Astrocyte (in vitro differentiated cells and primary cell): ENCODE measurements around the gene OR10A7. TPM values are rescaled to one million over a fixed set of nuclear protein-coding genes. Genes with fewer than 3 reads are reported as not detected.

ENCODE experiments used
- DNase-seq: peaks from one replicate; pipeline ENCODE4 v3.0.0-alpha.2; 2010; ENCODE audit warnings: low read depth
- FAIRE-seq: peaks from 2 replicates; lab custom pipeline; 2011; peaks lifted over from hg19 to GRCh38; lab: Jason Lieb, UNC
- H2AFZ ChIP-seq: 2 replicates; pipeline ENCODE4 v1.6.0; 2012; ENCODE audit warnings: low read depth, low read length, inconsistent platforms
- H3K27ac ChIP-seq: 2 replicates; pipeline ENCODE4 v1.5.1; 2011; ENCODE audit warnings: low read depth, low read length, inconsistent platforms
- H3K27me3 ChIP-seq: 2 replicates; pipeline ENCODE4 v1.6.0; 2011; ENCODE audit warnings: low read length, inconsistent platforms; ENCODE audit not compliant: insufficient read depth
- H3K36me3 ChIP-seq: 2 replicates; pipeline ENCODE4 v1.5.1; 2011; ENCODE audit warnings: low read length, inconsistent platforms; ENCODE audit not compliant: insufficient read depth
- H3K4me1 ChIP-seq: 2 replicates; pipeline ENCODE4 v1.5.1; 2011; ENCODE audit warnings: low read length, inconsistent platforms; ENCODE audit not compliant: insufficient read depth
- H3K4me2 ChIP-seq: 2 replicates; pipeline ENCODE4 v1.6.0; 2012; ENCODE audit warnings: low read length, inconsistent platforms
- H3K4me3 ChIP-seq: 2 replicates; pipeline ENCODE4 v1.5.1; 2011; ENCODE audit warnings: low read depth, mild to moderate bottlenecking, low read length, inconsistent platforms; ENCODE audit not compliant: insufficient read depth
- H3K79me2 ChIP-seq: 2 replicates; pipeline ENCODE4 v1.6.0; 2012; ENCODE audit warnings: mild to moderate bottlenecking, low read length, inconsistent platforms; ENCODE audit not compliant: insufficient read depth
- H3K9ac ChIP-seq: 2 replicates; pipeline ENCODE4 v1.6.0; 2012; ENCODE audit warnings: mild to moderate bottlenecking, low read length, inconsistent platforms
- H3K9me3 ChIP-seq: 2 replicates; pipeline ENCODE4 v1.5.1; 2012; ENCODE audit warnings: low read depth, mild to moderate bottlenecking, low read length, inconsistent platforms; ENCODE audit not compliant: insufficient read depth
- H4K20me1 ChIP-seq: 2 replicates; pipeline ENCODE4 v1.6.0; 2012; ENCODE audit warnings: low read length, inconsistent platforms; ENCODE audit not compliant: insufficient read depth
- H3K27ac Mint-ChIP-seq: one replicate; pipeline ENCODE4 v1.8.0; 2021; ENCODE audit warnings: mild to moderate bottlenecking, mixed read lengths; ENCODE audit not compliant: unreplicated experiment
- H3K27me3 Mint-ChIP-seq: one replicate; pipeline ENCODE4 v1.8.0; 2021; ENCODE audit warnings: low read depth, mixed read lengths; ENCODE audit not compliant: unreplicated experiment
- H3K36me3 Mint-ChIP-seq: one replicate; pipeline ENCODE4 v1.8.0; 2021; ENCODE audit warnings: low read depth, mixed read lengths; ENCODE audit not compliant: unreplicated experiment
- H3K4me1 Mint-ChIP-seq: one replicate; pipeline ENCODE4 v1.8.0; 2021; ENCODE audit warnings: low read depth, mixed read lengths; ENCODE audit not compliant: unreplicated experiment
- H3K4me3 Mint-ChIP-seq: one replicate; pipeline ENCODE4 v1.8.0; 2021; ENCODE audit warnings: mild to moderate bottlenecking, moderate library complexity, mixed read lengths; ENCODE audit not compliant: unreplicated experiment
- H3K9me3 Mint-ChIP-seq: one replicate; pipeline ENCODE4 v1.8.0; 2021; ENCODE audit warnings: mild to moderate bottlenecking, mixed read lengths; ENCODE audit not compliant: unreplicated experiment
- EZH2 ChIP-seq: IDR thresholded peaks from 2 replicates; pipeline ENCODE4 v1.6.1; 2012; ENCODE audit warnings: mild to moderate bottlenecking, low read length, inconsistent platforms; ENCODE audit not compliant: insufficient read depth
- total RNA-seq: library from RNA; stranded (reverse); gene quantifications from 2 replicates; pipeline ENCODE4 v1.2.1, GENCODE V29; 2021
- TF ChIP-seq, protein P1 (sequence below): IDR thresholded peaks from 2 replicates; pipeline ENCODE4 v1.5.1; 2011; ENCODE audit warnings: low read depth, mild to moderate bottlenecking, inconsistent platforms, low read length, moderate library complexity; ENCODE audit not compliant: insufficient read depth

The OR10A7 gene
- total RNA-seq, 1 donor from 2014 or later, result not detected

DNA sequence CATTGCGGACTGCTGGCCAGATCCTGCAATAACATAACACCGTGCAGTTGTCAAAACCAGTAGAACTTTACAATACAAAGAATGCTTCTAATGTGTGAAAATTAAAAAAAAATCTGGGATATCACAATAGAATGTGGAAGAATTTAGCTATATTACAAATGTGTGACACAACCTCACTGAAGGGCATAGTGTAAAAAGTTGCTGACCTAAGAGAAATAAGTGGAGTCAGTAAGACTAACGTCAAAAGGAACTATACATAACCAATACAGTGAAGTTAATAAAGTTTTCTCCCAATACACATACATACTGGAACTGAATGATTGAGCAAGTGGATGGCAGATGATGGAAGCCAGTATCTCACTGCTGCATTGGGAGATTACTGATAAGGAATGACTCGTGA, 36.0 kb downstream of the OR10A7 start:
- TF ChIP-seq, protein P1, sequence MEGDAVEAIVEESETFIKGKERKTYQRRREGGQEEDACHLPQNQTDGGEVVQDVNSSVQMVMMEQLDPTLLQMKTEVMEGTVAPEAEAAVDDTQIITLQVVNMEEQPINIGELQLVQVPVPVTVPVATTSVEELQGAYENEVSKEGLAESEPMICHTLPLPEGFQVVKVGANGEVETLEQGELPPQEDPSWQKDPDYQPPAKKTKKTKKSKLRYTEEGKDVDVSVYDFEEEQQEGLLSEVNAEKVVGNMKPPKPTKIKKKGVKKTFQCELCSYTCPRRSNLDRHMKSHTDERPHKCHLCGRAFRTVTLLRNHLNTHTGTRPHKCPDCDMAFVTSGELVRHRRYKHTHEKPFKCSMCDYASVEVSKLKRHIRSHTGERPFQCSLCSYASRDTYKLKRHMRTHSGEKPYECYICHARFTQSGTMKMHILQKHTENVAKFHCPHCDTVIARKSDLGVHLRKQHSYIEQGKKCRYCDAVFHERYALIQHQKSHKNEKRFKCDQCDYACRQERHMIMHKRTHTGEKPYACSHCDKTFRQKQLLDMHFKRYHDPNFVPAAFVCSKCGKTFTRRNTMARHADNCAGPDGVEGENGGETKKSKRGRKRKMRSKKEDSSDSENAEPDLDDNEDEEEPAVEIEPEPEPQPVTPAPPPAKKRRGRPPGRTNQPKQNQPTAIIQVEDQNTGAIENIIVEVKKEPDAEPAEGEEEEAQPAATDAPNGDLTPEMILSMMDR, result no peak
- TF ChIP-seq EZH2, result no peak
- Histone ChIP-seq H4K20me1 (no peaks in the 10 kb centered on the region), H3K27ac (no peak overlapping the region), H3K9me3 (no peaks in the 10 kb centered on the region), H3K4me3 (no peak overlapping the region), H3K4me1 (no peaks in the 10 kb centered on the region), H2AFZ (no peak overlapping the region), H3K27me3 (no peaks in the 10 kb centered on the region), H3K36me3 (no peaks in the 10 kb centered on the region), H3K9ac (no peak overlapping the region), H3K4me2 (no peak overlapping the region), H3K79me2 (no peaks in the 10 kb centered on the region)
- DNase-seq (no peak), FAIRE-seq (no peak)
- no peaks in the 10 kb centered on the region for H3K9me3 Mint-ChIP-seq
- H3K27me3 Mint-ChIP-seq, result no peaks in the 10 kb centered on the region
- no peak overlapping the region for H3K27ac Mint-ChIP-seq
- H3K4me3 Mint-ChIP-seq, result no peak overlapping the region
- H3K4me1 Mint-ChIP-seq, result no peaks in the 10 kb centered on the region
- H3K36me3 Mint-ChIP-seq, result no peaks in the 10 kb centered on the region

DNA sequence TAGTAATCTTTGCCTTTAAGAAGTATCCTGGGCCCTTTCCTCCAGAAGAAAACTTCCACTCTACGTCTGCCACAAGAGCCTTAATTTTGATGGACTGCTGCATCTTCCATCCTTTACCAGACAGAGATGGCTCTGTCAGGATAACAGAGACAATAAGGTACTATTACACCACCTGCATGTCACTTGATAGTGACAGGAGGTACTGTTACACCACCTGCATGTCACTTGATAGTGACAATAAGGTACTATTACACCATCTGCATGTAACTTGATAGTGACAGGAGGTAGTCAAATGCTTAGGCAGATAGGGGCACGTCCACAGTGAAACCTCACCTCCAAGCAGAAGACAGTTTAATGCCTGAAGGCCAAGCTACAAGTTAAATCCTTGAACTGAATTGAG, 37.5 kb downstream of the OR10A7 start:
- Histone ChIP-seq H3K4me3 (no peak overlapping the region), H3K9me3 (no peaks in the 10 kb centered on the region), H3K36me3 (no peaks in the 10 kb centered on the region), H3K4me2 (no peak overlapping the region), H3K79me2 (no peaks in the 10 kb centered on the region), H3K4me1 (no peaks in the 10 kb centered on the region), H3K27ac (no peak overlapping the region), H3K27me3 (no peaks in the 10 kb centered on the region), H3K9ac (no peak overlapping the region), H2AFZ (no peak overlapping the region), H4K20me1 (no peaks in the 10 kb centered on the region)
- Mint-ChIP-seq H3K9me3 (no peaks in the 10 kb centered on the region), H3K27me3 (no peaks in the 10 kb centered on the region), H3K4me3 (no peak overlapping the region), H3K27ac (no peak overlapping the region), H3K36me3 (no peaks in the 10 kb centered on the region), H3K4me1 (no peaks in the 10 kb centered on the region)
- DNase-seq (no peak), FAIRE-seq (no peak)
- no peak for TF ChIP-seq EZH2
- TF ChIP-seq, protein P1, result no peak

Other genes starting within 250 kb of the OR10A7 start
- 0.23 and 0.55 TPM in 2 replicates for gene TESPA1, start 236.3 kb upstream of the OR10A7 start, total RNA-seq
- not detected in 2 replicates for gene NEUROD4, start 201.1 kb upstream of the OR10A7 start, total RNA-seq
- not detected in 2 replicates for gene OR9K2, start 94.6 kb upstream of the OR10A7 start, total RNA-seq
- not detected in 2 replicates for gene OR6C74, start 23.6 kb downstream of the OR10A7 start, total RNA-seq
- gene OR6C6, start 75.5 kb downstream of the OR10A7 start, total RNA-seq, result not detected in 2 replicates
- not detected in 2 replicates for gene OR6C1, start 93.3 kb downstream of the OR10A7 start, total RNA-seq
- gene OR6C3, start 109.7 kb downstream of the OR10A7 start, total RNA-seq, result not detected in 2 replicates
- gene OR6C75, start 141.9 kb downstream of the OR10A7 start, total RNA-seq, result not detected in 2 replicates
- gene OR6C65, start 179.5 kb downstream of the OR10A7 start, total RNA-seq, result not detected in 2 replicates
- not detected in 2 replicates for gene OR6C76, start 205.2 kb downstream of the OR10A7 start, total RNA-seq
- not detected in 2 replicates for gene OR6C2, start 223.1 kb downstream of the OR10A7 start, total RNA-seq
- not detected in 2 replicates for gene OR6C70, start 249.1 kb downstream of the OR10A7 start, total RNA-seq